SK-N-SH (cell line): ENCODE data around the gene SYT3.

ENCODE experiments used
- CHD2 ChIP-seq: fragments of 150-350 bp; IDR thresholded peaks from 2 replicates; pipeline ENCODE4 v1.6.1; 2018; ENCODE audit warnings: low read length; ENCODE audit not compliant: partially characterized antibody
- EP300 ChIP-seq, 2 experiments: IDR thresholded peaks; 2 replicates each; pipeline versions ENCODE4 v1.4.0 to v1.6.1; 2012; ENCODE audit warnings: borderline replicate concordance in 1 of 2, low read depth in 1 of 2, low read length in 1 of 2
- GABPA ChIP-seq: IDR thresholded peaks from 2 replicates; pipeline ENCODE4 v1.4.0; 2012; ENCODE audit warnings: low read depth, mild to moderate bottlenecking
- POLR2AphosphoS5 ChIP-seq: IDR thresholded peaks from 2 replicates; pipeline ENCODE4 v1.6.1; 2012; ENCODE audit warnings: low read depth, low read length
- TAF1 ChIP-seq: IDR thresholded peaks from 2 replicates; pipeline ENCODE4 v1.6.1; 2012; ENCODE audit warnings: low read depth, mild to moderate bottlenecking, low read length, moderate library complexity, borderline replicate concordance
- TF ChIP-seq, protein P1 (sequence below): fragments of 150-350 bp; IDR thresholded peaks from 2 replicates; pipeline ENCODE4 v1.6.1; 2017; ENCODE audit warnings: antibody characterized with exemption, low read length, low read depth, borderline replicate concordance
- TF ChIP-seq, protein P2 (sequence below): fragments of 200-600 bp; sonication (generic); IDR thresholded peaks from 2 replicates; pipeline ENCODE4 v1.6.1; 2017; ENCODE audit warnings: antibody characterized with exemption, mild to moderate bottlenecking, moderate library complexity
- TF ChIP-seq, protein P3 (sequence below): IDR thresholded peaks from 2 replicates; pipeline ENCODE4 v1.6.1; 2012; ENCODE audit warnings: mild to moderate bottlenecking, low read depth, low read length, moderate library complexity
- TF ChIP-seq, protein P4 (sequence below): IDR thresholded peaks from 2 replicates; pipeline ENCODE4; 2012

DNA sequence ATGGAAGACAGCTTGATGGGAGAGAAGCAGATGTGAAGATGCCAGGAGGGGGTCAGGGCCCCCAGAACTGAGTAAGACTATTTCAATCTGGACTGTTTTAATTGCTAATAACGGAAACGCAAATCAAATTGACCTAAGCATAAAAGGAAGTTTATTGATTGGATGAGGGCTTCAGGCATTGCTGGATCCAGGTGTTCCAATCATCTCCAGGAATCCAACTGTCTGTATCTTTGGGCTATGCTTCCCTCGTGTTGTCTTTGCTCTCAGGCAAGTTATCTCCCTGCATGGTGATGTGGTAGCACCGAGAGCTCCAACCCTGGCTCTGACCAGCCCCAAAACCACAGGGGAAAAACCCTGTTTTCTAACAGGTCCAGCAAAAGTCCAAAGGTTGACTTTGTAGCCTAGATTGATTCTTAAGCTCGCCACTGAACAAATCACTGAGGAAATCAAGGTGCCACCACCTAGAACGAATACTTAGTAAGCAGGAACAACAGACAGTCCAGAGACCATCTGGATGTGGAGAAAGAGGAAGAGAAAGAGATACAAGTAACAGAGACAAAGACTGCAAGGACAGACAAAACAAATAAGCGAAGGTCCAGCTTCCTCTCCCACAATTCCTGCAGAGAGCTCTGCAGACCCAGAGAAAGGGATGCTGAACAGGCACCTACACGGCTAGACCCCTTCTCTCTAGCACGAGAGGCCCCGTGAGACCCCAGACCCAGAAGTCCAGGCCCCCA, 8.4 kb upstream of the SYT3 start:
- TF ChIP-seq, protein P1, sequence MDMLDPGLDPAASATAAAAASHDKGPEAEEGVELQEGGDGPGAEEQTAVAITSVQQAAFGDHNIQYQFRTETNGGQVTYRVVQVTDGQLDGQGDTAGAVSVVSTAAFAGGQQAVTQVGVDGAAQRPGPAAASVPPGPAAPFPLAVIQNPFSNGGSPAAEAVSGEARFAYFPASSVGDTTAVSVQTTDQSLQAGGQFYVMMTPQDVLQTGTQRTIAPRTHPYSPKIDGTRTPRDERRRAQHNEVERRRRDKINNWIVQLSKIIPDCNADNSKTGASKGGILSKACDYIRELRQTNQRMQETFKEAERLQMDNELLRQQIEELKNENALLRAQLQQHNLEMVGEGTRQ = no peak
- TF ChIP-seq, protein P2, sequence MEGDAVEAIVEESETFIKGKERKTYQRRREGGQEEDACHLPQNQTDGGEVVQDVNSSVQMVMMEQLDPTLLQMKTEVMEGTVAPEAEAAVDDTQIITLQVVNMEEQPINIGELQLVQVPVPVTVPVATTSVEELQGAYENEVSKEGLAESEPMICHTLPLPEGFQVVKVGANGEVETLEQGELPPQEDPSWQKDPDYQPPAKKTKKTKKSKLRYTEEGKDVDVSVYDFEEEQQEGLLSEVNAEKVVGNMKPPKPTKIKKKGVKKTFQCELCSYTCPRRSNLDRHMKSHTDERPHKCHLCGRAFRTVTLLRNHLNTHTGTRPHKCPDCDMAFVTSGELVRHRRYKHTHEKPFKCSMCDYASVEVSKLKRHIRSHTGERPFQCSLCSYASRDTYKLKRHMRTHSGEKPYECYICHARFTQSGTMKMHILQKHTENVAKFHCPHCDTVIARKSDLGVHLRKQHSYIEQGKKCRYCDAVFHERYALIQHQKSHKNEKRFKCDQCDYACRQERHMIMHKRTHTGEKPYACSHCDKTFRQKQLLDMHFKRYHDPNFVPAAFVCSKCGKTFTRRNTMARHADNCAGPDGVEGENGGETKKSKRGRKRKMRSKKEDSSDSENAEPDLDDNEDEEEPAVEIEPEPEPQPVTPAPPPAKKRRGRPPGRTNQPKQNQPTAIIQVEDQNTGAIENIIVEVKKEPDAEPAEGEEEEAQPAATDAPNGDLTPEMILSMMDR = no peak
- TF ChIP-seq, protein P3, sequence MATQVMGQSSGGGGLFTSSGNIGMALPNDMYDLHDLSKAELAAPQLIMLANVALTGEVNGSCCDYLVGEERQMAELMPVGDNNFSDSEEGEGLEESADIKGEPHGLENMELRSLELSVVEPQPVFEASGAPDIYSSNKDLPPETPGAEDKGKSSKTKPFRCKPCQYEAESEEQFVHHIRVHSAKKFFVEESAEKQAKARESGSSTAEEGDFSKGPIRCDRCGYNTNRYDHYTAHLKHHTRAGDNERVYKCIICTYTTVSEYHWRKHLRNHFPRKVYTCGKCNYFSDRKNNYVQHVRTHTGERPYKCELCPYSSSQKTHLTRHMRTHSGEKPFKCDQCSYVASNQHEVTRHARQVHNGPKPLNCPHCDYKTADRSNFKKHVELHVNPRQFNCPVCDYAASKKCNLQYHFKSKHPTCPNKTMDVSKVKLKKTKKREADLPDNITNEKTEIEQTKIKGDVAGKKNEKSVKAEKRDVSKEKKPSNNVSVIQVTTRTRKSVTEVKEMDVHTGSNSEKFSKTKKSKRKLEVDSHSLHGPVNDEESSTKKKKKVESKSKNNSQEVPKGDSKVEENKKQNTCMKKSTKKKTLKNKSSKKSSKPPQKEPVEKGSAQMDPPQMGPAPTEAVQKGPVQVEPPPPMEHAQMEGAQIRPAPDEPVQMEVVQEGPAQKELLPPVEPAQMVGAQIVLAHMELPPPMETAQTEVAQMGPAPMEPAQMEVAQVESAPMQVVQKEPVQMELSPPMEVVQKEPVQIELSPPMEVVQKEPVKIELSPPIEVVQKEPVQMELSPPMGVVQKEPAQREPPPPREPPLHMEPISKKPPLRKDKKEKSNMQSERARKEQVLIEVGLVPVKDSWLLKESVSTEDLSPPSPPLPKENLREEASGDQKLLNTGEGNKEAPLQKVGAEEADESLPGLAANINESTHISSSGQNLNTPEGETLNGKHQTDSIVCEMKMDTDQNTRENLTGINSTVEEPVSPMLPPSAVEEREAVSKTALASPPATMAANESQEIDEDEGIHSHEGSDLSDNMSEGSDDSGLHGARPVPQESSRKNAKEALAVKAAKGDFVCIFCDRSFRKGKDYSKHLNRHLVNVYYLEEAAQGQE = no peak
- TF ChIP-seq TAF1 (no peak), POLR2AphosphoS5 (no peak), GABPA (no peak), EP300 (IDR thresholded peaks at IDR 0.05; ENCODE audit: borderline replicate concordance in 1 of 2, low read depth in 1 of 2, low read length in 1 of 2) (no peak), CHD2 (no peak)
- TF ChIP-seq, protein P4, sequence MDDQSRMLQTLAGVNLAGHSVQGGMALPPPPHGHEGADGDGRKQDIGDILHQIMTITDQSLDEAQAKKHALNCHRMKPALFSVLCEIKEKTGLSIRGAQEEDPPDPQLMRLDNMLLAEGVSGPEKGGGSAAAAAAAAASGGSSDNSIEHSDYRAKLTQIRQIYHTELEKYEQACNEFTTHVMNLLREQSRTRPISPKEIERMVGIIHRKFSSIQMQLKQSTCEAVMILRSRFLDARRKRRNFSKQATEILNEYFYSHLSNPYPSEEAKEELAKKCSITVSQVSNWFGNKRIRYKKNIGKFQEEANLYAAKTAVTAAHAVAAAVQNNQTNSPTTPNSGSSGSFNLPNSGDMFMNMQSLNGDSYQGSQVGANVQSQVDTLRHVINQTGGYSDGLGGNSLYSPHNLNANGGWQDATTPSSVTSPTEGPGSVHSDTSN = no peak
